CD4-positive, alpha-beta T cell treated with Interleukin-21 for 1 hour (primary cell): ENCODE measurements around the gene TTC28.

Experiments
- DNase-seq: peaks from one replicate; pipeline ENCODE4 v3.0.0-alpha.2; 2020

Gene TTC28

DNA sequence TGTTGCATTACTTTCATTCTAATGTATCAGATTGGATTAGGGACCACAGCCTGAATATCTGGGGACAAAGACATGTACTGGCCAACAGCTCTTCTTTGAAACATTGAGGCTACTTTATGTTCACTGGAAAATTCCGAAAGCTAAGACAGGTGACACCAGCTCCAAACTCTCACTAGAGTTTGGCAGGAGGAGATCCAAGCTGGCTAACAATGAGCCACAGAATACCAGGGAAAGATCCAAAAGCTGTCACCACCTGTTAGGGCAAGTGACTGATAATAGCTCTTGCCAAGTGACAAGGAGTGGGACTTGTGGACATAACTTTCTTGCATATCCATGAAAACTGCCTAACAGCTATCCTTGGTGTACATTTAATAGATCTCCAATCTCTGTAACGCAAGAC is 333.3 kb downstream of the TTC28 start:
- no peak for DNase-seq

DNA sequence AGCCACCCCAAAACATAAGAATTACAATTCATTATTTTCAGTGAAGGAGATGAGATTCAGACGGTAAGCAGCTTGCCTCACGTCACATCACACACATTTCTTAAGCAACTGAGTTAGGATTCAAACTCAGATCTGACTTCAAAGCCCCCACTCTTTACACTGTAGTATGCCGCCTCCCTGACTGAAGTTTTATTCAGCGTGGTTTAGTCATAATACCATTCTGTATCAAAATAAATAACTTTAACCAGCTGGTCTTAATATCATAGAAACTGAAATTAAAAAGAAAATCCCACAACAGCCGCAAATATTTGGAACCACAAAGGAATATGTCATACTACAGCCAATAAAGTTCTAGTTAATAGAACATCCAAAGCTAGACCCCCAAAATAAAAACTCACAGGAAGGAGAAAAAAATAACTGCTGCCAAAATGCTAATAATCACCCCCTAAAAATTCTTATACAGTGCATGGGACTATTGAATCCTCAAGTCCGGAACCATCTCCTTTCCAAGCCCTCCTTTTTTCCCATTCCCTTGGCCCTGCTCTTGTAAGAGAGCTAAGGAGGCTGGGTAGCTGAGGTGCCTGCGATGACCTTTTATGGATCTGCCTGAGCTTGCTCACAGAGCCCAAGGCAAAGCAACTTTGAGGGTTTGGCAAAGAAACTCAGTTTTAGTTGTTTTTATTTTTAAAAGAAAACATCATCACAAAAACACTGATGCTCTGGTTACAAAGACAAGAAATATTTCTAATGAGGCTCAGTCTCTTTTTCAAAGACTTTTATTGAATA is 334.5 kb downstream of the TTC28 start:
- DNase-seq = no peak

DNA sequence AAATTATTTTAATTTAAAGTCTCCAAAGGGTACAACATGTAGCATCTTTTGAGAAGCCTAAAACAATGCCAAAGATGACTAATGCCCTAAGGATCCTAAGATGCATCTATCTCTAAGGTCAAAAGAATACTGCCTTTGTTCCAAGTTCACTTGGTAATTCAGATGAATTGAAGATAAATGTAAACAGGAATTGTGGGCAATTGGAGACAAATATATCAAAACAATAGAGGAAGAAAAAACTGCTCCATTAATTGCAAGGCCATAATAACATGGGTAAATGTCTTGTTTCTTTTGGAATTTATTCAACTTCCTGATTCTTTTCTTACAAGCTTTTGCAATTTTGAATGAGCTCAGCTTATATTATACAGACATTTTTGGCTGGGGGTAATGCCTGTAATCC is 338.6 kb downstream of the TTC28 start:
- no peak for DNase-seq

DNA sequence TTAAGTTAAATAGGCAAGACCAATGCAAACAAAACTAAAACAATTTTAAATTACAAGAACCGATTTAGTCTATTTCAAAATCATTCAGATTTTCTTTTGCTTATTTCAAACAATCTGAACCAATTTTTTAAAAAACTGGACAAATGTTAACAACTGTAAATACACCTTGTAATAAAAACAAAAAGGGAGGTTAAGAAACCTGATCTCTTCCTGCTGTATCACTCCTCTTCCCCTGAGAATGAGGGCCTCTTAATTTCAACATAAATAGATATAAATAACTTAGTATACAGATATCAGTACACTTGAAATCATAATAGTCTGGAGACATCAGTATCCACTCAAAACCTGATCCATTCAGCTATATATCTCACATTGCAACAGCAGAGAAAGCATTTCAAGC is 346.6 kb downstream of the TTC28 start:
- no peak for DNase-seq

DNA sequence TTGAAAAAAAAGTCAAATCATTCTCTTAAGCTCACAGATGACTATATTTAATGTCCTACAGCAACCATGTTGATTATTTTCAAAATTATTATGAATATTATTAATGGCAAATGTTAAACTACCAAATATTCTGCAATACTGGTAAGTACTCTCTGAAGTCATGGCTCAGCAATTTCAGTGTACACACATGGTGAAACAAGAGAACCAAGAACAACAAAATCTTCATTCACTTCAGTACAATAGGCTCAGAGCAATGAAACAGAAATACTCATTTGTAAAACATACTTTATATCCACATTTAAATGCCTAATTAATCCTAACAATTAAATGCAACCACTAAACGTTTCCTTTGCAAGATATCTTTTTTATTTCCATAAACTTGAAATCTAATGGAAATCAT is 347.2 kb downstream of the TTC28 start:
- no peak for DNase-seq

DNA sequence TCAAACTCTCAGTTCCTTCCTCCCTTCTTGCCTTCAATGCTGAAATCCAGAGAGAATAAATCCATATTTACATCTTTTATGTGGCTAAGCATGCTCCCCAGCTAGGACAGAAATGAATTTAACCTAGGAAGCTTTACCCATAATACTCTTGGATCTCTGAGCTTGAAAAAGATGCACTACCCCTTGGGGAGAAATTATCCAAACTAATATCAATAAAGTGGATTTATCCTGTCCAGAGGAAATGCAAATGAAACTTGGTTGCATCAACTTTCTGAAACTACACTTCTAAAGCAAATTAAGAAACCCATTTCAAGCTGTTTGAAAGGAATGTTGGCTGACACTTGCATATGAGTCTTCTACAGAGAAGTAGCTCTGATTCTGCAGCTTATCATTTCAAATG is 347.9 kb downstream of the TTC28 start:
- DNase-seq = no peak

DNA sequence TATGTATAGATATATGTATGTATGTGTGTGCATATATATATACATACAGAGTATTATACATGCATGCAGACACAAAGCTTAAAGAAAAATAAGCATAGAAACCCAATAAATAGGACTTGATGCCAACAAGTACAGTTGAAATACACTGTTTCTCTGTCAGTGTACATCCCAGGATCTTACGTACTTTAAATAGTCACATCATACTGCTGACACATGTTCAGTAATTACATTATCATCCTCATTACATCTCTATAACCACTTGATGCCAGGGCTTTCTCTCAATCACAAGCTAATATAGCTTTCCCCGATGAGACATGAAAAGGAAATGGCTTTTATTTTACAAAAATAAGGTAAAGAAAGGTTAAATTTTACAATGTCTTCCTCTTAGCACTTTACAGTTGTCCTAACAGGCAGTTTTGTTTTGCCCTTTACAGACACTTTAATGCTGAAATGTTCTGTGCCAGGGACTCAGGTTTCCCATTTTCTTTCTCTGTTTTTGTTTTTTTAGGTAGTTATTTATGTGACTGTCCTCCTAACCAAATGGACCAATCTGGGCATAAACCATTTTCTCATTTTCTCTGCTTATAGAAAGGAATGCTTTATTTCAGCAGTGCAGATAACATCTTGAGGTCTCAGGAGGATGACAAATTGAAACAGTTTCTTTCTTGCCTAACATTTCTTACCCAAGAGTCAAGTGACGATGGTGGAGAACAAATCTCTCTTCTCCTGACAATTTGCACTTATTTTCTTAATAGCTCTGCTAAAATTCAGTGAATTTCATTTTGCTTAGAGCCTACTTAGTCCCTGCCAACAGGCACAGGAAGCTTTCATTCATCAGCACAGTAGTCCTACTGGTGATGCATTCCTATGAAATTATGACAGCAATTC is 350.2 kb downstream of the TTC28 start:
- DNase-seq = no peak

DNA sequence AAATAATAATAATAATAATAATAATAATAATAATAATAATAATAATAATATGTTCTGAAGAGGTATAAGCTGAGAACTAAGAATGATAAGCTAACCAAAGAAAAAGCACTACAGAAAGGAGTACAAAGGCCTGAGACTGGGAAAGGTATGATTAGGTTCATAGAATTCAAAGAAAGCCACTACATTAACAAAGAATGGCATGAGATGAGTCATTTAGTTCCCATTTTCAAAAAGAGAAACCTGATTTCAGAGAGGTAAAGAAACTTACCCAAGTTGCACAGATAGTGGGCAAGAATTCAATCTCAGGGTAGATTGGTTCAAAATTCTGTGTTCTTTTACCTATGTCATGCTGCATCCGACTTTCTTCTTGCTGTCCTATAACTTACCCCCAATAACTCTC is 350.9 kb downstream of the TTC28 start:
- DNase-seq = no peak

DNA sequence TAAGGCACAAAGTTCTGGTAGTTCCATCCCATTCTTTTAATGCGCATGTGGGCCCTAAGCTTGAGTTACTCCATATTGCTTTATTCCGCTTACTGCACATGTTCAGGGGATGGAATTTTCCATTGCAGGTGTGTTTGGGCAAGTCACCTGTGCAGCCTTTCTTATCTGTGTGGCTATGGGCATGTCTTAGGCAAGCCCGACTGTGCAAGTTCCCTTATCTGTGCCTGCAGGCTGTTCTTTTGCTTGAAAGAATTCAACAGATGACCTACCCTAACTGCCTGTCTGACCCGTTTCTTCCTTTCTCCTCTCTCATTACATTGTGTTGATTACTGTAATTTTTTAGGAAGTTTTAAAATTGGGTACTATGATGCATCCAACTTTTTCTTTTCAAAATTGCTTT is 363.6 kb downstream of the TTC28 start:
- no peak for DNase-seq

DNA sequence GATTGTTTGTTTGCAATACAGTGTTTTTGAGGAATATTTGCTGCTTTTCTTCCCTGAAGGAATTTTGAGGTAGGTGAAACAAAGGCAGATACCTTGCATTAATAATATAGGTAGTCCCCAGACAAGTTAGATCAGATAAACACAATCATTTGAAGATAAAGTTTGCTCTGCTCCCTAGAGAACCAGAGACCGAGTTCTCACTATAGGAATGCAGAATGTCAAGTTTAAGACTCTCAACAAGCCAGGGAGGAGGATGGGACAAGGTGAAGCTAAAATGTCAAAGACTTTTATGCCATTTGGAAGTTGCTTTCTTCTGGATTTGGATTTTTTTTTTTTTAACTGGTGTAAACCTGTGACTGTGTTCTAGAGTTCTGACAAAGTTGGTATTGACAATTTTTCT is 364.7 kb downstream of the TTC28 start:
- no peak for DNase-seq

DNA sequence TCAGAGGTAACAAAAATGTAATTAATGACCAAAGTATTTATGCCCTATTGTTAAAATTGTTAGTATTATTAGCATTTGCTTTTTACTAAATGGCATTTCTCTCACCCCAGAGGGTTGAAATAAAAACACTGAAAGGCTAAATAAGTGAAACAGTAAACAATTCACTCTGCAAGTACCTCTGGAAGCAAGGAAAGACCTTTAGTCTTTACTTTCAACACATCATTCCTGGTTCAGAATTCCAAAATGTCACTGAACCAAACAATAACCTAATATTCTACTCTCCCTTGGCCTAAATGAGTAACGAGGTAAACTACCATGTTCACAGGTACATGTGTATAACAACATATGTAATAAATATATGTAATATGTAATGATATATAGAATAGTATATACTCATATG is 369.3 kb downstream of the TTC28 start:
- no peak for DNase-seq

DNA sequence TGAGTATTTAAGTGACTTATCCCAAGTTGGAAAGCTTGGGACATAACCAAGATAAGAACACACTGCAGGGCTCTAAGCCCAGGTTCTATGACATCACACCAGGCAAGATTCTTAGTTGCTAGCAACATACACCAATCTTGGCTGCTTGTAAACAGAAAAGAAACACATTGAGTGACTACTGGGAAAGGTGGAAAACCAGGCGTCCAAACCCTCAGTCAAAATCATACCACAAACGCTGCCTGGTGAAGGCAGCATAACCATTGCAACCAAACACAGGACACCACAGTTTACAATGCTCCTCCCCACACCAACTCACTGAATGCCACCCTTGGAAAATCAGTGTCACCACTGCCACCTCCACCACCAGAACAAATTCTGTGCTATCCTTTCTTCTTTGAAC is 379.9 kb downstream of the TTC28 start:
- DNase-seq = no peak

DNA sequence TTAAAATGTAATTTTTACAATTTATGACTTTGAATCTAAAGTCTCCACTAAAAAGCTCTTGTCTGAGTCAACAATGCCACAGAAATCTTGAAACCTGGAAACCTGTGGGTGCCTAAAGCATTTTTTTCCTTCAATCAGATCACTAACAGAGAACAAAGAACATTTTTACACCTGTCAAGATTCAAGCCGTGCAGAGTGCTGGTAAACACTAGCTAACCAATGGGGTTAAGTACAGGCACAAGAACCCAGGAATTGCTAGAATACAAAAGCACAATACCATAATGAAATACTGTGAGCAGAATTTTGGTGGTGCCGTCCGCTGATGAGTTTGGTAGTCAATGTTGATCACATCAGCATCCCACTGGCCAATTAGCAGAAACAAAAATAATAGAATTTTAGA is 380.3 kb downstream of the TTC28 start:
- no peak for DNase-seq

DNA sequence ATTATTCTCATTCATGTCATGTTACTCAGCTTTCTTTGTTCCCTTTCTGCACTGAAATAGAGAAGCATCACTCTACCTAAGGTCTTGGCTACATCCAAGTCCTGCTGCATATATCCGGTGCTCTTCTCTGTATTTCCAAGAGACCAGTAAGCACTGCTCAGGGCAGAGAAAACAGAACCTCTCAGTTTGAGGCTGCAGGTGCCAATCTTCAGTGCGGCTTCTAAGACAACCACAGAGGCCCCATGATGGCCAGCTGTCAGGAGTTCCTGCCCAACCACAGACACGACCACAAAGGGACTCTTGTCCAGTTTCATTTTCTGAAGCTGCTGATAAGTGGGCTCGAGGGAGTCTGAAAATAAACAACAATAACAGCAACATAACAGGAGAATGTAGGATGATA is 382.1 kb downstream of the TTC28 start:
- DNase-seq = no peak

DNA sequence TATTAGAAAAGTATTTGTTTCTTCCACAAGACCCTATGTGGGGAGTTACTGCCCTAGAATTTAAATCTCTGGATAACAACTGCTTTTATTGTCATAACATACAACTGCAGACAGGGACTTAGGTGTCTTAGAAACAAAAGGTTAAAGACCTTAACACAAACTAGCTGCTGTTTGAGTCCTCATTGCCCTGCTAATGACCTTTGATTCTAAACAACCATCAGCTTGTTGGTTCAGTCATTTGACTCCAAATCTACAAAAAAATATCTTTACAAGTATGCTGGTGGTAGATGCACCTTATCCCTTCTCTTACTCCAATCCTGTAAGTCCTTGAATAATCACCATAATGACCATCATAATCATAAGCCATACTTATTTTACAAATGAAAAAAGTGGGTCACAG is 383.2 kb downstream of the TTC28 start:
- DNase-seq = no peak

DNA sequence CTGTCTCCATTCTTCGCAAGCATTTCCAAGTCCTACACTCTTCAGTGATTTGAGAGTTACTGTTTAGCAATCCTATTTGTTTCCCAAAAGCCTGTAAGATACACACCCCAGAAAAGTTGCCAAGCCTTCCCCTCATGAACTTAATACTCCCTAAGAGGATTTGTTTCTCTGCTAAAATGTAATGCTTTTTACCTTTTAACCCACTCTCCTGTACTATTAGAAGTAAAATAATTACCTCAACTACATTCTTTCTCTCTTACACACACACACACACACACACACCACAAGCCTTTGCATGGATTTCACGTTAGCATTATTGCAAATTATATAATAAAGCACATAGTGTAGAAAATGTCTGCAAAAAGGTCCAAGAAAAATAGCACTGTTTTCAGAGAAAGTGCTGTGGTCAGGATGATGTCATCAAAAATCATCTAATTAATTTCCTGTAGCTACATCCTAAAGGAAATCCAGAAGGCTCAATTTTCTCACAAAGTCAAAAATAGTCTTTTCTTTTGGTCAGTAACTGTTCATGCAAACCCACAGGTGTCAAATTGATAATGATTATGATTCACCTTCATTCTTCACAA is 396.5 kb downstream of the TTC28 start:
- no peak for DNase-seq

DNA sequence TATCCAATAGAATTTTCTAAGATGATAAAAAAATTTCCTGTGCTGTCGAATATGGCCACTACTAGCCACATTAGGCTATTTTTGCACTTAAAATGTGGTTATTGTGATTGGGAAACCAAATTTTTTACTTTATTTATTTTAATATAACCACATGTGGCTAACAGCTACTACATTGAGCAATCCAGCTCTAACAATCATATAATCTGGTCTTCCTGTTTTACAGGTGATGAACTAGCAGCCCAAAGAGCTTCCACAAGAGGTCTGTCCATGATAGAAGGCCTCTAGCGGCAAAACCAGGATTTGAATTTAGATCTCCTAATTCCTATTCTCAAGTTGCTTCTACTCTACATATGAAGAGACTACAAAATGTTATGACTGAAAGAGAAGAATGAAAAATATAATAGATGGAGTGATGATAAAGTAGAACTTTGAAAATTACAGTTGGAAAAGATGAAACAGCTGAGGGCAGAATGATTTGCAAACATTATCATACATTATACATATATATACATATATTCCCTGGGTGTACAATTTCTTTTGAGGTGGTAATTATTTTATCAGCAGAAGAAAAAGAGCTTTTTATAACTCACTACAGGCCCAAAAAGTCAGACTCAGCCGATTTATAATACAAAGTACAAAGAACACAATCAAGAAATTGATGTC is 397.1 kb downstream of the TTC28 start:
- no peak for DNase-seq

DNA sequence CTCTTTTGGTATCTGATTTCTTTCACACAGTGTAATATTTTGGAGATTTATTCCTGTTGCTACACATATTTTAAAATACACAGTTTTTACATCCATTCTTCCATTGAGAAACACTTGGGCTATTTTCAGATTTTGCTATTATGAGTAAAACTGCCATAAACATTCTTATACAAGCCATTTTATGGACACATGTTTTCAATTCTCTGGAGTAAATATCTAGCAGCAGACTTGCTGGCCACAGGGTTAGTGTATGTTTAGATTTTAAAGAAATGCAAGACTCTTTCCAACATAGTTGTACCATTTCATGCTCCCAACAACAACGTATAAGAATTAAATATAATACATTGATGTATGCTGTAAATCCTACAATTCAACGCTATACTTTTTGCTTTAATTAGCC is 399.8 kb downstream of the TTC28 start:
- no peak for DNase-seq

DNA sequence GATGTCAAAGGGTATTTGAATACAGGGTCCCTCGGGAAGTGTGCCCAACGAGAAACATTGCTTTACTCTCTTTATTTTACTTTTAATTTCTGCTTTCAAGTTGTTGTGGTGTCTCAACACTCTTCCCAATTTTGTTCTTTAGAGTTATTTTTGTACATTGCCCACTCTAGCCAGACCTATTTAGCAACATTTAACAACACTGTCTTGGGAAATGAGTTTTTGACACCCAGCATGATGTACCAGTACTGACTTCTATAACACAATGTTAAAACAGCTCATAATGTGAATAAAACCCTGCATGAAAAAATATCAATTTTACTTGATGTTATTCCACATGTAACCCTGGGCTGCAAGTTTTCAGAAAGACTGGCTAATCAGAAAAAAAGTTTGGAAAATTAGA is 410.4 kb downstream of the TTC28 start:
- no peak for DNase-seq

DNA sequence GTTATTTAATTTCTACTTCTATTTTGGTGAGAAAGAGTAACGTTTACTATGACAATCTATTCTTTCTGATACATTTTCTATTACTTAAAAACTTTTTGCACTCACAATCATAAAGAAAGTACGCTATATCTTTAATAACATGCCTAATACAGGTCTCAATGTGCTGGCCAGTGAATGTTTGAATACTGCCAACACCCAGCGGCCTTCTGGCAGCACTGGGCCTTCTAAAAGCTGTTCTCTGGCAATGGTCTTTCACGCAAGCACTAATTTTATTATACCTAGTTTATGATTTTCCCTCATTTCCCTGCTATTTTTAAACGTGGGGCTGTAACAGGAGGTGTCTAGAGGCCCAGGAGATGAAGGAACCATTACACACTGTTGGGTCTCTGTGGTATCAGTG is 410.8 kb downstream of the TTC28 start:
- no peak for DNase-seq

DNA sequence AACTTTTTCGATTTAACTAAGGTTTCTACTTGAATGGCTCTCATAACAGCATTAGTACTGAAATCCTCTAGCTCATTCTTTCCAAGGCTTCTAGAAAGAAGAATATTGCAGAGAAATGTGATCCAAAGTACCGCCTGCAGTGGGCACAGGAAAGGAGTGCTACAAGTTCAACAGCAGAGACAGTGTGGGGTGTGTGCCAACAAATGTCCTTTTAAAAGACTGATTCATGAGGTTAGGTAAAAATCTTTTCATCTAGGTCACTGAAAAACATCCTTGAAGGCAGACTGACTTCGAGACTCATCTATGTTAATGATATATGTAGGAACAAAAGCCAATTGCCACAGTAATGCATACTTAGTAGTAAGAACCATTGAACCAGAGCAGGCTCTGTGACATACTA is 411.5 kb downstream of the TTC28 start:
- no peak for DNase-seq

DNA sequence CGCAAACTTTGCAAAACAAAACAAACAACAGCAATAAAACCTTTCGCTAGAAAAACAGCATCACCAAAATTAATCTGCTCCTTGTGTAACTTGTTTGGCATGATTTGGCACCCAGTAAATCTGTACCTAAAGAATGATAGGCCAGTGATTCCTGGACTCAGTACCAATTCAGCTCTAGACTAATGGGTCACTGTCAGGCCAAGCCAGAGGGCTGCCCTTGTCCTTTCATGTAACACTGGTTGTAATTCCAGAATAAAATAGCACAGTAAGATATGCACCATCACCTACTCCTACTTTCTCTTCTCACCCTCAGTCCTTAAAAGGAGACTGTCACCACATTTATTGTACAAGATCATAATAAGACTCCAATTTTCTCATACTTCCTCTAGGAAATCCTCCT is 419.0 kb downstream of the TTC28 start:
- DNase-seq = no peak

DNA sequence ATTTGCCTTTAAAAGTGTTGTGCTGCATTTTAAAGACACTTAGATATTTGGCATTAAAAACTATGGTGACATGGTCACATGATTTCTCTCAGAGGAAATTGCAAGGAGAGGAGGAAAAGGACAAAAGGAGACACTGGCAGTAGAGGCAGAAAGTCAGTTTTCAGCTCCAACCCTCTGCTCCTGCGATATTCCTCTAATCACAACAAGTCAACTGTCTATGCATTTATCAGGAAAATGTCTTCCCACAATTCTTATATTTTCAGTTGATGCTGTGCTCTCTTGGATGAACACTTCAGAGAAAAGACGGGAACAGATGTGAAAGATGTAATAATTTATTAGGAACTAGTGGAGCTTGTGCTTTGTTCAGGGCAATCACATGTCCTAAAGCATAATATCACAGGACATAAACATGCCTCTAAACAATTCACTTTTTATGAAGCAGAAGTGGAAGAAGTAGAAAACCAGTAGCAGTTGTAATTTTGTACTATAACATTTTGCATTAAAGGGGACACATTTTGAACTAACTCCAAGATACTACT is 419.8 kb downstream of the TTC28 start:
- no peak for DNase-seq
